IPS-11a (cell line): ENCODE data around the gene RNF145.

ENCODE experiments used
- H3K4me3 ChIP-seq: one replicate; pipeline ENCODE4 v1.5.1; 2013; ENCODE audit warnings: low read depth, low read length, control low read depth

The RNF145 gene

GRCh38 chr5:159198063-159199036, 11.0 kb downstream of the RNF145 start:
- H3K4me3 ChIP-seq: no peak overlapping the region

GRCh38 chr5:159195775-159196174, 13.6 kb downstream of the RNF145 start:
- no peak overlapping the region for H3K4me3 ChIP-seq

- no peak overlapping the region for H3K4me3 ChIP-seq
Measured at GRCh38 chr5:159190170-159190569, 19.2 kb downstream of the RNF145 start.

GRCh38 chr5:159189310-159189709, 20.0 kb downstream of the RNF145 start:
- no peak overlapping the region for H3K4me3 ChIP-seq

- H3K4me3 ChIP-seq: no peak overlapping the region
Measured at GRCh38 chr5:159187719-159188118, 21.6 kb downstream of the RNF145 start.

- H3K4me3 ChIP-seq: no peak overlapping the region
Measured at GRCh38 chr5:159186319-159186718, 23.0 kb downstream of the RNF145 start.

- H3K4me3 ChIP-seq: no peak overlapping the region
Measured at GRCh38 chr5:159185773-159186172, 23.6 kb downstream of the RNF145 start.

GRCh38 chr5:159184858-159185381, 24.4 kb downstream of the RNF145 start:
- H3K4me3 ChIP-seq: no peak overlapping the region

GRCh38 chr5:159184236-159184635, 25.1 kb downstream of the RNF145 start:
- no peak overlapping the region for H3K4me3 ChIP-seq

- H3K4me3 ChIP-seq: no peak overlapping the region
Measured at GRCh38 chr5:159183247-159183646, 26.1 kb downstream of the RNF145 start.

GRCh38 chr5:159182691-159183090, 26.7 kb downstream of the RNF145 start:
- no peak overlapping the region for H3K4me3 ChIP-seq

GRCh38 chr5:159181651-159182050, 27.7 kb downstream of the RNF145 start:
- no peak overlapping the region for H3K4me3 ChIP-seq

- H3K4me3 ChIP-seq: no peak overlapping the region
Measured at GRCh38 chr5:159181152-159181551, 28.2 kb downstream of the RNF145 start.

- H3K4me3 ChIP-seq: no peak overlapping the region
Measured at GRCh38 chr5:159179529-159180305, 29.6 kb downstream of the RNF145 start.

GRCh38 chr5:159178978-159179377, 30.4 kb downstream of the RNF145 start:
- H3K4me3 ChIP-seq: no peak overlapping the region

- no peak overlapping the region for H3K4me3 ChIP-seq
Measured at GRCh38 chr5:159175547-159175946, 33.8 kb downstream of the RNF145 start.

- no peak overlapping the region for H3K4me3 ChIP-seq
Measured at GRCh38 chr5:159174511-159175168, 34.7 kb downstream of the RNF145 start.

GRCh38 chr5:159171274-159171673, 38.1 kb downstream of the RNF145 start:
- H3K4me3 ChIP-seq: no peak overlapping the region

GRCh38 chr5:159170021-159170420, 39.3 kb downstream of the RNF145 start:
- H3K4me3 ChIP-seq: no peak overlapping the region

- H3K4me3 ChIP-seq: no peak overlapping the region
Measured at GRCh38 chr5:159166416-159166815, 42.9 kb downstream of the RNF145 start.

- no peak overlapping the region for H3K4me3 ChIP-seq
Measured at GRCh38 chr5:159163701-159164046, 45.7 kb downstream of the RNF145 start.
